Mucosa of descending colon (tissue), 3 donors: Measurements from ENCODE around the gene TRAPPC2B. TPM values are rescaled to one million over a fixed set of nuclear protein-coding genes. Genes with fewer than 3 reads are reported as not detected.

Source experiments
- ATAC-seq: fragments of 200-7000 bp; cut with Tn5 transposase; one replicate; pipeline ENCODE4 v1.9.1; 2020; ENCODE audit warnings: mild to moderate bottlenecking, moderate library complexity
- DNase-seq, 3 donors: peaks; one replicate each; pipeline ENCODE4 v3.0.0-alpha.2; 2020
- H3K36me3 ChIP-seq: fragments of 200-600 bp; one replicate; pipeline ENCODE4 v1.8.0; 2021; ENCODE audit warnings: low read depth, mild to moderate bottlenecking
- H3K4me1 ChIP-seq: fragments of 200-600 bp; one replicate; pipeline ENCODE4 v1.8.0; 2021; ENCODE audit warnings: low read depth, mild to moderate bottlenecking
- H3K4me3 ChIP-seq: fragments of 200-600 bp; one replicate; pipeline ENCODE4 v1.8.0; 2021; ENCODE audit warnings: mild to moderate bottlenecking
- H3K9me3 ChIP-seq: fragments of 200-600 bp; one replicate; pipeline ENCODE4 v1.8.0; 2021; ENCODE audit warnings: mild to moderate bottlenecking
- CTCF ChIP-seq: fragments of 200-600 bp; IDR thresholded peaks from one replicate; pipeline ENCODE4 v1.8.0; 2022; ENCODE audit warnings: antibody characterized with exemption, mild to moderate bottlenecking
- intact Hi-C, 2 donors: fragments of 100-400 bp; cut with DNase I in 1 of 2; cut with micrococcal nuclease in 1 of 2; formaldehyde crosslinking; loops; one replicate each; pipeline versions ENCODE4 v1.11.0 to v1.11.1; 2022; cut with DNase I, micrococcal nuclease
- long read RNA-seq, 2 donors: library from polyadenylated mRNA; unstranded; transcript quantifications; one replicate each; pipeline ENCODE4 v2.0.0, GENCODE V29; 2019 to 2021
- total RNA-seq, 3 donors: library from RNA; stranded (reverse); fragmentation: NEBNext Ultra II Directional in 2 of 3; extraction: Animal tissue kit (Norgen Biotek cat#: 25700) in 2 of 3; gene quantifications; one replicate each; pipeline versions ENCODE4 v1.2.1 to v1.2.4, GENCODE V29; 2021 to 2023
- donor health status: DM: no; HTN: no; CAD: no; lungs with moderate emphysema.
- donor health status: DM: no; HTN: no; CAD: no.
- donor health status: DM: no; HTN: yes; CAD: no.

The TRAPPC2B gene
- 1 to 10 TPM; 3.4 to 8.3 (median 3.5) TPM for total RNA-seq
- long read RNA-seq, donor 1, transcript TRAPPC2B-201 (2 exons, 732 nt) = major isoform, 14 of 14 reads
- long read RNA-seq, donor 1, partial matches to known transcripts = 0 of 14 reads
- long read RNA-seq, donor 1, other reads (novel, unspliced or antisense) = 0 of 14 reads
- long read RNA-seq, donor 2, partial matches to known transcripts = 0 of 4 reads
- long read RNA-seq, donor 2, other reads (novel, unspliced or antisense) = 0 of 4 reads

- peak within 1 kb of the TSS; percentile 64 for H3K4me3 ChIP-seq
- H3K9me3 ChIP-seq = peaks cover 47% of the 10 kb centered on the region
- intact Hi-C loops = no loop called here
- H3K36me3 ChIP-seq = no peaks in the 10 kb centered on the region
- DNase-seq (peak; percentile 99 to 100 (median 99)), ATAC-seq (peak; percentile 100)
- H3K4me1 ChIP-seq = peaks cover 6% of the 10 kb centered on the region
- TF ChIP-seq CTCF = no peak
Measured at GRCh38 chr19:57362997-57363687, at the start of gene TRAPPC2B, which contains the start of gene ZNF547. Gene TRAPPC2B, plus strand, starts transcription at chr19:57363551. Its CDS starts 1,283 bp downstream, at chr19:57364834. Gene ZNF547, plus strand, starts transcription at chr19:57363551. Its CDS starts 5,005 bp downstream, at chr19:57368556.

GRCh38 chr19:57314146-57314545 lies 49.2 kb upstream of the TRAPPC2B start:
- no peak for ATAC-seq
- DNase-seq = no peak
- no peaks in the 10 kb centered on the region for H3K36me3 ChIP-seq
- H3K4me1 ChIP-seq = no peaks in the 10 kb centered on the region
- no peak for TF ChIP-seq CTCF
- no peaks in the 10 kb centered on the region for H3K9me3 ChIP-seq
- intact Hi-C loops = no loop called here
- H3K4me3 ChIP-seq = no peak overlapping the region

- no peaks in the 10 kb centered on the region for H3K36me3 ChIP-seq
- no peak overlapping the region for H3K4me3 ChIP-seq
- TF ChIP-seq CTCF = no peak
- H3K4me1 ChIP-seq = peaks cover 11% of the 10 kb centered on the region
- no peaks in the 10 kb centered on the region for H3K9me3 ChIP-seq
- DNase-seq (no peak), ATAC-seq (no peak)
- intact Hi-C loops = no loop called here
Measured at GRCh38 chr19:57317503-57317902, 45.8 kb upstream of the TRAPPC2B start.

GRCh38 chr19:57319869-57320179 lies 43.5 kb upstream of the TRAPPC2B start:
- H3K4me3 ChIP-seq = no peak overlapping the region
- no peak for DNase-seq
- H3K9me3 ChIP-seq = no peaks in the 10 kb centered on the region
- H3K4me1 ChIP-seq = peaks cover 11% of the 10 kb centered on the region
- ATAC-seq = peak; percentile 30
- no peak for TF ChIP-seq CTCF
- intact Hi-C loops = no loop called here
- no peaks in the 10 kb centered on the region for H3K36me3 ChIP-seq

GRCh38 chr19:57320180-57321084 lies 42.9 kb upstream of the TRAPPC2B start, which contains the start of gene ZNF543:
Gene ZNF543, plus strand, starts transcription at chr19:57320472. Its CDS starts 382 bp downstream, at chr19:57320854.
- Histone ChIP-seq H3K36me3 (no peaks in the 10 kb centered on the region), H3K9me3 (peaks cover 2% of the 10 kb centered on the region), H3K4me1 (peaks cover 11% of the 10 kb centered on the region), H3K4me3 (peak within 1 kb of the TSS; percentile 42)
- ATAC-seq = peak; percentile 100
- intact Hi-C loops = no loop called here
- no peak for TF ChIP-seq CTCF
- DNase-seq = peak; percentile 96 to 97 (median 97)
